GM23338 (cell line): Measurements from ENCODE around the gene RCOR1. TPM values are rescaled to one million over a fixed set of nuclear protein-coding genes. Genes with fewer than 3 reads are reported as not detected.

Source experiments
- ATAC-seq: fragments of 200-7000 bp; cut with Tn5 transposase; 3 replicates; pipeline ENCODE4 v1.9.1; 2020
- DNase-seq: peaks from one replicate; pipeline ENCODE4 v3.0.0-alpha.2; 2015; ENCODE audit warnings: low spot score
- H2AFZ ChIP-seq: fragments of 200-600 bp; sonication (generic); 2 replicates; pipeline ENCODE4 v1.8.0; 2016; ENCODE audit warnings: antibody characterized with exemption, mild to moderate bottlenecking, moderate library complexity
- H3F3A ChIP-seq: fragments of 200-600 bp; sonication (generic); replicated peaks from 2 replicates; pipeline ENCODE4 v1.8.0; 2017; ENCODE audit warnings: antibody characterized with exemption, mixed run types, low read depth
- H3K27ac ChIP-seq: fragments of 200-600 bp; sonication (generic); 2 replicates; pipeline ENCODE4 v1.6.1; 2016; ENCODE audit warnings: low read depth
- H3K27me3 ChIP-seq: fragments of 200-600 bp; sonication (generic); 2 replicates; pipeline ENCODE4 v1.8.0; 2016; ENCODE audit warnings: mild to moderate bottlenecking, mixed run types, moderate library complexity; ENCODE audit not compliant: insufficient read depth
- H3K36me3 ChIP-seq: fragments of 200-600 bp; sonication (generic); 2 replicates; pipeline ENCODE4 v1.8.0; 2016; ENCODE audit warnings: mild to moderate bottlenecking; ENCODE audit not compliant: insufficient read depth
- H3K4me1 ChIP-seq: fragments of 200-600 bp; sonication (generic); 2 replicates; pipeline ENCODE4 v1.8.0; 2016; ENCODE audit warnings: mild to moderate bottlenecking, moderate library complexity; ENCODE audit not compliant: insufficient read depth
- H3K4me2 ChIP-seq: fragments of 200-600 bp; sonication (generic); 2 replicates; pipeline ENCODE4 v1.7.1; 2017; ENCODE audit warnings: mixed run types
- H3K4me3 ChIP-seq: fragments of 200-600 bp; sonication (generic); 2 replicates; pipeline ENCODE4 v1.6.1; 2016; ENCODE audit warnings: mixed run types
- H3K79me2 ChIP-seq: fragments of 200-600 bp; sonication (generic); replicated peaks from 2 replicates; pipeline ENCODE4 v1.8.0; 2017; ENCODE audit warnings: mild to moderate bottlenecking; ENCODE audit not compliant: insufficient read depth
- H3K9me2 ChIP-seq: fragments of 200-600 bp; sonication (generic); 2 replicates; pipeline ENCODE4 v1.8.0; 2017; ENCODE audit not compliant: insufficient read depth
- H4K20me1 ChIP-seq: fragments of 200-600 bp; sonication (generic); replicated peaks from 2 replicates; pipeline ENCODE4 v1.8.0; 2017; ENCODE audit warnings: mild to moderate bottlenecking; ENCODE audit not compliant: insufficient read depth
- H3K27ac Mint-ChIP-seq: 2 replicates; pipeline ENCODE4 v1.8.0; 2020; ENCODE audit warnings: inconsistent platforms, mild to moderate bottlenecking, moderate library complexity, mixed read lengths
- H3K27me3 Mint-ChIP-seq: 3 replicates; pipeline ENCODE4 v1.8.0; 2022; ENCODE audit warnings: low read depth, mild to moderate bottlenecking, moderate library complexity, mixed read lengths, inconsistent platforms; ENCODE audit not compliant: insufficient read depth, poor library complexity
- H3K36me3 Mint-ChIP-seq: 3 replicates; pipeline ENCODE4 v1.8.0; 2021; ENCODE audit warnings: low read depth, mild to moderate bottlenecking, inconsistent platforms, moderate library complexity, mixed read lengths
- H3K4me1 Mint-ChIP-seq: 3 replicates; pipeline ENCODE4 v1.8.0; 2020; ENCODE audit warnings: mild to moderate bottlenecking, inconsistent platforms, mixed read lengths
- H3K4me3 Mint-ChIP-seq: 3 replicates; pipeline ENCODE4 v1.8.0; 2021; ENCODE audit warnings: moderate library complexity, mild to moderate bottlenecking, inconsistent platforms, mixed read lengths
- H3K9me3 Mint-ChIP-seq: 3 replicates; pipeline ENCODE4 v1.8.0; 2020; ENCODE audit warnings: moderate library complexity, mild to moderate bottlenecking, inconsistent platforms, mixed read lengths
- CREB1 ChIP-seq: fragments of 250-450 bp; sonication (Bioruptor Pico); IDR thresholded peaks from 2 replicates; pipeline ENCODE4 v1.5.0; 2020; ENCODE audit warnings: low read depth, mild to moderate bottlenecking, moderate library complexity
- EZH2 ChIP-seq: fragments of 200-600 bp; sonication (generic); IDR thresholded peaks from one replicate; pipeline ENCODE4 v1.8.0; 2017; ENCODE audit warnings: antibody characterized with exemption, mild to moderate bottlenecking, low read depth; ENCODE audit not compliant: unreplicated experiment
- EZH2phosphoT487 ChIP-seq: fragments of 200-600 bp; sonication (generic); IDR thresholded peaks from one replicate; pipeline ENCODE4 v1.8.1; 2018; ENCODE audit warnings: antibody characterized with exemption; ENCODE audit not compliant: unreplicated experiment
- JUNB ChIP-seq: IDR thresholded peaks from one replicate; pipeline ENCODE4 v1.6.1; 2016; ENCODE audit warnings: antibody characterized with exemption; ENCODE audit not compliant: unreplicated experiment
- NANOG ChIP-seq: IDR thresholded peaks from 2 replicates; pipeline ENCODE4 v1.6.1; 2016; ENCODE audit warnings: antibody characterized with exemption, borderline replicate concordance
- REST ChIP-seq: IDR thresholded peaks from one replicate; pipeline ENCODE4 v1.6.1; 2018; ENCODE audit warnings: antibody characterized with exemption; ENCODE audit not compliant: unreplicated experiment
- ZNF114 ChIP-seq: fragments of 250-450 bp; sonication (Bioruptor Pico); IDR thresholded peaks from 2 replicates; pipeline ENCODE4 v1.5.0; 2020; ENCODE audit warnings: mild to moderate bottlenecking, moderate library complexity
- ZNF331 ChIP-seq: fragments of 250-450 bp; sonication (Bioruptor Pico); IDR thresholded peaks from 2 replicates; pipeline ENCODE4 v1.5.0; 2020; ENCODE audit warnings: low read depth, mild to moderate bottlenecking, moderate library complexity
- polyA plus RNA-seq: library from polyadenylated mRNA; unstranded; fragments of >200 nt; fragmentation: Nextera tagmentation; extraction: Ambion mirVana; gene quantifications from 2 replicates; pipeline ENCODE4 v1.2.1, GENCODE V29; 2016
- total RNA-seq: library from RNA; depleted of rRNA; stranded (reverse); fragments of >200 nt; shearing (Covaris generic); gene quantifications from 2 replicates; pipeline ENCODE4 v1.2.3, GENCODE V29; 2014
- TF ChIP-seq, protein P1 (sequence below), 2 experiments: fragments of 200-600 bp in 1 of 2; sonication (generic) in 1 of 2; conservative IDR thresholded peaks; 2 replicates each; pipeline versions ENCODE4 v1.5.1 to v1.6.1; 2016 to 2017; ENCODE audit warnings: antibody characterized with exemption in 2 of 2, low read depth in 2 of 2, mild to moderate bottlenecking in 2 of 2, moderate library complexity in 1 of 2
- TF ChIP-seq, protein P2 (sequence below): fragments of 250-450 bp; sonication (Bioruptor Pico); IDR thresholded peaks from 2 replicates; pipeline ENCODE4 v1.5.0; 2020; ENCODE audit warnings: mild to moderate bottlenecking, moderate library complexity

Gene RCOR1
- total and polyA plus RNA-seq, 2 experiments from 2014 or later: 7.6 to 26.1 TPM

- TF ChIP-seq REST (no peak), JUNB (no peak), NANOG (no peak), EZH2 (no peak), ZNF114 (CRISPR knock-in tag) (no peak), ZNF331 (CRISPR knock-in tag) (no peak), EZH2phosphoT487 (no peak), CREB1 (CRISPR knock-in tag) (no peak)
- TF ChIP-seq, protein P1, sequence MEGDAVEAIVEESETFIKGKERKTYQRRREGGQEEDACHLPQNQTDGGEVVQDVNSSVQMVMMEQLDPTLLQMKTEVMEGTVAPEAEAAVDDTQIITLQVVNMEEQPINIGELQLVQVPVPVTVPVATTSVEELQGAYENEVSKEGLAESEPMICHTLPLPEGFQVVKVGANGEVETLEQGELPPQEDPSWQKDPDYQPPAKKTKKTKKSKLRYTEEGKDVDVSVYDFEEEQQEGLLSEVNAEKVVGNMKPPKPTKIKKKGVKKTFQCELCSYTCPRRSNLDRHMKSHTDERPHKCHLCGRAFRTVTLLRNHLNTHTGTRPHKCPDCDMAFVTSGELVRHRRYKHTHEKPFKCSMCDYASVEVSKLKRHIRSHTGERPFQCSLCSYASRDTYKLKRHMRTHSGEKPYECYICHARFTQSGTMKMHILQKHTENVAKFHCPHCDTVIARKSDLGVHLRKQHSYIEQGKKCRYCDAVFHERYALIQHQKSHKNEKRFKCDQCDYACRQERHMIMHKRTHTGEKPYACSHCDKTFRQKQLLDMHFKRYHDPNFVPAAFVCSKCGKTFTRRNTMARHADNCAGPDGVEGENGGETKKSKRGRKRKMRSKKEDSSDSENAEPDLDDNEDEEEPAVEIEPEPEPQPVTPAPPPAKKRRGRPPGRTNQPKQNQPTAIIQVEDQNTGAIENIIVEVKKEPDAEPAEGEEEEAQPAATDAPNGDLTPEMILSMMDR (conservative IDR thresholded peaks at IDR 0.05; ENCODE audit: low read depth in 2 of 2): no peak
Observed at GRCh38 chr14:102690509-102691286, 98.2 kb downstream of the RCOR1 start (continued).

DNA sequence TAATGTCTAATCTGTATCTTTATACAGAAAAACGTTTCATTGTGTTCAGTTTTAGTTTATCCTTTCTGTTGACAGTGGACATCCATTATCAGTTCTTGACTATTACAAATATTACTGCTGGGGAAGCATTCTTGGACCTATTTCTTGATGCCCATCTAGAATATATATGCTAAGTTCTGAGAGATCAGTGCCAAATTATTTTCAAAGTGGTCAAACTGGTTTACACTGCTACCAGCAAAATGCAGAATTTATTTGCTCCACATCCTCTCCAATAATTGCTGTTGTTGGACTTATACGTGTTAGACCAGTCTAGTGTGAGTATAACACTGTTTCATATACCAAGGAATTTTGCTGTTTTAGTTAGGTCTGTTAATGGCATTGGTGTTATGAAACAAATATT, 99.3 kb downstream of the RCOR1 start:
- Mint-ChIP-seq H3K36me3 (no peaks in the 10 kb centered on the region), H3K9me3 (no peaks in the 10 kb centered on the region), H3K4me3 (no peak overlapping the region), H3K27me3 (no peaks in the 10 kb centered on the region), H3K27ac (no peak overlapping the region), H3K4me1 (peaks cover 23% of the 10 kb centered on the region)
- no peak for DNase-seq
- no peaks in the 10 kb centered on the region for H3K9me2 ChIP-seq
- peaks cover 68% of the 10 kb centered on the region for H3K79me2 ChIP-seq
- peaks cover 11% of the 10 kb centered on the region for H3K4me1 ChIP-seq
- no peak for ATAC-seq
- no peak overlapping the region for H2AFZ ChIP-seq
- H3F3A ChIP-seq: peaks cover 5% of the 10 kb centered on the region
- H3K4me3 ChIP-seq: no peak overlapping the region
- H3K36me3 ChIP-seq: no peaks in the 10 kb centered on the region
- peaks cover 15% of the 10 kb centered on the region for H4K20me1 ChIP-seq
- H3K27me3 ChIP-seq: no peaks in the 10 kb centered on the region
- no peak overlapping the region for H3K4me2 ChIP-seq
- no peak overlapping the region for H3K27ac ChIP-seq
- no peak for TF ChIP-seq REST
- TF ChIP-seq, protein P2, sequence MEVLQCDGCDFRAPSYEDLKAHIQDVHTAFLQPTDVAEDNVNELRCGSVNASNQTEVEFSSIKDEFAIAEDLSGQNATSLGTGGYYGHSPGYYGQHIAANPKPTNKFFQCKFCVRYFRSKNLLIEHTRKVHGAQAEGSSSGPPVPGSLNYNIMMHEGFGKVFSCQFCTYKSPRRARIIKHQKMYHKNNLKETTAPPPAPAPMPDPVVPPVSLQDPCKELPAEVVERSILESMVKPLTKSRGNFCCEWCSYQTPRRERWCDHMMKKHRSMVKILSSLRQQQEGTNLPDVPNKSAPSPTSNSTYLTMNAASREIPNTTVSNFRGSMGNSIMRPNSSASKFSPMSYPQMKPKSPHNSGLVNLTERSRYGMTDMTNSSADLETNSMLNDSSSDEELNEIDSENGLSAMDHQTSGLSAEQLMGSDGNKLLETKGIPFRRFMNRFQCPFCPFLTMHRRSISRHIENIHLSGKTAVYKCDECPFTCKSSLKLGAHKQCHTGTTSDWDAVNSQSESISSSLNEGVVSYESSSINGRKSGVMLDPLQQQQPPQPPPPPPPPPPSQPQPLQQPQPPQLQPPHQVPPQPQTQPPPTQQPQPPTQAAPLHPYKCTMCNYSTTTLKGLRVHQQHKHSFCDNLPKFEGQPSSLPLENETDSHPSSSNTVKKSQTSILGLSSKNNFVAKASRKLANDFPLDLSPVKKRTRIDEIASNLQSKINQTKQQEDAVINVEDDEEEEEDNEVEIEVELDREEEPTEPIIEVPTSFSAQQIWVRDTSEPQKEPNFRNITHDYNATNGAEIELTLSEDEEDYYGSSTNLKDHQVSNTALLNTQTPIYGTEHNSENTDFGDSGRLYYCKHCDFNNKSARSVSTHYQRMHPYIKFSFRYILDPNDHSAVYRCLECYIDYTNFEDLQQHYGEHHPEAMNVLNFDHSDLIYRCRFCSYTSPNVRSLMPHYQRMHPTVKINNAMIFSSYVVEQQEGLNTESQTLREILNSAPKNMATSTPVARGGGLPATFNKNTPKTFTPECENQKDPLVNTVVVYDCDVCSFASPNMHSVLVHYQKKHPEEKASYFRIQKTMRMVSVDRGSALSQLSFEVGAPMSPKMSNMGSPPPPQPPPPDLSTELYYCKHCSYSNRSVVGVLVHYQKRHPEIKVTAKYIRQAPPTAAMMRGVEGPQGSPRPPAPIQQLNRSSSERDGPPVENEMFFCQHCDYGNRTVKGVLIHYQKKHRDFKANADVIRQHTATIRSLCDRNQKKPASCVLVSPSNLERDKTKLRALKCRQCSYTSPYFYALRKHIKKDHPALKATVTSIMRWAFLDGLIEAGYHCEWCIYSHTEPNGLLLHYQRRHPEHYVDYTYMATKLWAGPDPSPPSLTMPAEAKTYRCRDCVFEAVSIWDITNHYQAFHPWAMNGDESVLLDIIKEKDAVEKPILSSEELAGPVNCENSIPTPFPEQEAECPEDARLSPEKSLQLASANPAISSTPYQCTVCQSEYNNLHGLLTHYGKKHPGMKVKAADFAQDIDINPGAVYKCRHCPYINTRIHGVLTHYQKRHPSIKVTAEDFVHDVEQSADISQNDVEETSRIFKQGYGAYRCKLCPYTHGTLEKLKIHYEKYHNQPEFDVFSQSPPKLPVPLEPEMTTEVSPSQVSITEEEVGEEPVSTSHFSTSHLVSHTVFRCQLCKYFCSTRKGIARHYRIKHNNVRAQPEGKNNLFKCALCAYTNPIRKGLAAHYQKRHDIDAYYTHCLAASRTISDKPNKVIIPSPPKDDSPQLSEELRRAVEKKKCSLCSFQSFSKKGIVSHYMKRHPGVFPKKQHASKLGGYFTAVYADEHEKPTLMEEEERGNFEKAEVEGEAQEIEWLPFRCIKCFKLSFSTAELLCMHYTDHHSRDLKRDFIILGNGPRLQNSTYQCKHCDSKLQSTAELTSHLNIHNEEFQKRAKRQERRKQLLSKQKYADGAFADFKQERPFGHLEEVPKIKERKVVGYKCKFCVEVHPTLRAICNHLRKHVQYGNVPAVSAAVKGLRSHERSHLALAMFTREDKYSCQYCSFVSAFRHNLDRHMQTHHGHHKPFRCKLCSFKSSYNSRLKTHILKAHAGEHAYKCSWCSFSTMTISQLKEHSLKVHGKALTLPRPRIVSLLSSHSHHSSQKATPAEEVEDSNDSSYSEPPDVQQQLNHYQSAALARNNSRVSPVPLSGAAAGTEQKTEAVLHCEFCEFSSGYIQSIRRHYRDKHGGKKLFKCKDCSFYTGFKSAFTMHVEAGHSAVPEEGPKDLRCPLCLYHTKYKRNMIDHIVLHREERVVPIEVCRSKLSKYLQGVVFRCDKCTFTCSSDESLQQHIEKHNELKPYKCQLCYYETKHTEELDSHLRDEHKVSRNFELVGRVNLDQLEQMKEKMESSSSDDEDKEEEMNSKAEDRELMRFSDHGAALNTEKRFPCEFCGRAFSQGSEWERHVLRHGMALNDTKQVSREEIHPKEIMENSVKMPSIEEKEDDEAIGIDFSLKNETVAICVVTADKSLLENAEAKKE: no peak
